A673 (cell line): ENCODE measurements around the gene GMDS. TPM values are rescaled to one million over a fixed set of nuclear protein-coding genes. Genes with fewer than 3 reads are reported as not detected.

Experiments
- BruUV-seq: library from RNA; stranded (reverse); fragments of 400-500 nt; replicated peaks from 2 replicates; lab custom pipeline; 2021; lab: Mats Ljungman, UMichigan
- CTCF ChIA-PET: fragments of 300-600 bp; sonication (Branson Sonifier 250); formaldehyde crosslinking; loops from one replicate; lab custom pipeline; 2022; ENCODE audit warnings: antibody characterized with exemption; lab: Charles Lee
- POLR2A ChIA-PET: fragments of 300-600 bp; sonication (Branson Sonifier 250); formaldehyde crosslinking; loops from one replicate; lab custom pipeline; 2022; ENCODE audit warnings: antibody characterized with exemption; ENCODE audit not compliant: low non-redundant PET; lab: Charles Lee
- DNase-seq: peaks from one replicate; pipeline ENCODE4 v3.0.0-alpha.2; 2015; ENCODE audit warnings: low spot score
- H3K27ac ChIP-seq: fragments of 200-600 bp; sonication (generic); 2 replicates; pipeline ENCODE4 v1.5.1; 2016; ENCODE audit warnings: mixed run types, low read depth, mild to moderate bottlenecking, mixed read lengths, antibody characterized with exemption, low read length; ENCODE audit not compliant: poor library complexity, severe bottlenecking
- H3K27me3 ChIP-seq: fragments of 200-600 bp; sonication (generic); replicated peaks from 2 replicates; pipeline ENCODE4 v1.6.1; 2017; ENCODE audit warnings: mixed run types, low read depth, mild to moderate bottlenecking, mixed read lengths, antibody characterized with exemption, low read length; ENCODE audit not compliant: insufficient read depth, poor library complexity
- H3K36me3 ChIP-seq: fragments of 200-600 bp; sonication (generic); 2 replicates; pipeline ENCODE4 v1.6.1; 2016; ENCODE audit warnings: mixed run types, mild to moderate bottlenecking, mixed read lengths, antibody characterized with exemption, low read length; ENCODE audit not compliant: insufficient read depth, poor library complexity, severe bottlenecking
- H3K4me1 ChIP-seq: fragments of 200-600 bp; sonication (generic); 2 replicates; pipeline ENCODE4 v1.6.1; 2017; ENCODE audit warnings: mixed run types, mild to moderate bottlenecking, mixed read lengths, antibody characterized with exemption, low read length; ENCODE audit not compliant: insufficient read depth, poor library complexity, severe bottlenecking
- H3K4me3 ChIP-seq: fragments of 200-600 bp; sonication (generic); 2 replicates; pipeline ENCODE4 v1.5.1; 2016; ENCODE audit warnings: low read depth, mixed run types, mild to moderate bottlenecking, mixed read lengths, low read length; ENCODE audit not compliant: poor library complexity, severe bottlenecking
- H3K9me3 ChIP-seq: fragments of 200-600 bp; sonication (generic); 2 replicates; pipeline ENCODE4 v1.6.1; 2016; ENCODE audit warnings: mixed run types, low read depth, mild to moderate bottlenecking, mixed read lengths, antibody characterized with exemption, low read length; ENCODE audit not compliant: poor library complexity, severe bottlenecking
- CTCF ChIP-seq: fragments of 300-800, 200-600 bp; sonication (generic); conservative IDR thresholded peaks from 2 replicates; pipeline ENCODE4 v1.5.1; 2017; ENCODE audit warnings: low read depth, mild to moderate bottlenecking, antibody characterized with exemption, low read length, moderate library complexity, mixed read lengths
- EZH2 ChIP-seq: fragments of 200-600 bp; sonication (generic); IDR thresholded peaks from 2 replicates; pipeline ENCODE4 v1.6.1; 2017; ENCODE audit warnings: borderline replicate concordance, low read depth, mild to moderate bottlenecking, mixed read lengths, antibody characterized with exemption, low read length; ENCODE audit not compliant: poor library complexity, severe bottlenecking
- intact Hi-C: fragments of 100-400 bp; cut with micrococcal nuclease; formaldehyde crosslinking; loops from one replicate; pipeline ENCODE4 v1.10.0; 2022; ENCODE audit not compliant: unreplicated experiment
- total RNA-seq: library from RNA; stranded (reverse); gene quantifications from 2 replicates; pipeline ENCODE4 v1.2.3, GENCODE V29; 2021

Gene GMDS
- total RNA-seq, 1 experiment from 2014 or later: 15.2 TPM

GRCh38 chr6:1817033-1817761, 428.2 kb downstream of the GMDS start:
- ChIA-PET POLR2A (no interaction called here), CTCF (no interaction called here)
- Histone ChIP-seq H3K36me3 (no peaks in the 10 kb centered on the region), H3K4me3 (no peak overlapping the region), H3K27ac (no peak overlapping the region), H3K27me3 (no peaks in the 10 kb centered on the region), H3K4me1 (peaks cover 4% of the 10 kb centered on the region), H3K9me3 (no peaks in the 10 kb centered on the region)
- DNase-seq: no peak
- intact Hi-C loops: no loop called here
- TF ChIP-seq EZH2 (no peak), CTCF (no peak)
- BruUV-seq: no TSS peak

- TF ChIP-seq CTCF (no peak), EZH2 (no peak)
- ChIA-PET POLR2A (no interaction called here), CTCF (no interaction called here)
- Histone ChIP-seq H3K9me3 (no peaks in the 10 kb centered on the region), H3K36me3 (no peaks in the 10 kb centered on the region), H3K4me1 (no peaks in the 10 kb centered on the region), H3K27ac (no peak overlapping the region), H3K4me3 (no peak overlapping the region), H3K27me3 (no peaks in the 10 kb centered on the region)
- no TSS peak for BruUV-seq
- intact Hi-C loops: no loop called here
- DNase-seq: no peak
Observed at GRCh38 chr6:1815827-1816452, 429.5 kb downstream of the GMDS start.

- H3K36me3 ChIP-seq: no peaks in the 10 kb centered on the region
- ChIA-PET POLR2A (no interaction called here), CTCF (no interaction called here)
- no TSS peak for BruUV-seq
- intact Hi-C loops: no loop called here
- no peaks in the 10 kb centered on the region for H3K9me3 ChIP-seq
- no peaks in the 10 kb centered on the region for H3K27me3 ChIP-seq
- no peak for TF ChIP-seq CTCF
- TF ChIP-seq EZH2: no peak
- peaks cover 3% of the 10 kb centered on the region for H3K4me1 ChIP-seq
- DNase-seq: no peak
- no peak overlapping the region for H3K4me3 ChIP-seq
- H3K27ac ChIP-seq: no peak overlapping the region
Observed at GRCh38 chr6:1814279-1814678, 431.1 kb downstream of the GMDS start.
